Measurements from ENCODE around the gene CSF3R.

The CSF3R gene

DNA sequence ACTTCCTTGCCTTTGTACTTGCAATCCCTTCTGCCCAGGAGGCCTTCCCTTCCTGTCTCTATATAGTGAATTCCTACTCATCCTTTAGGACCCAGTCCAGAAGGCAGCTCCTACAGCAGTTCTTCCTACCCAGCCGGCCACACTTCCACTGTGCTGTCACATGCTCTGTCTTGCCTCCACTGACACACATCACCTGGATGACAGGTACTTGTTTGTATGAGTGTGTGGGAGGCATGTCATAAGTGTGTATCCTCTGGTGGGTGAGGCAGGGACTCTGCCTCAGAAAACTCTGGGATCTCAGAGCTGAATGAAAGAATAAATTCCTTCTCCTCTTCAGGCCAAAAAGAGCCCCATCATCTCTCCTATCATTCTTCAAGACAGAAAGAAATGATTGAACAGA, 27.3 kb downstream of the CSF3R start:
- H3K4me3 ChIP-seq (ENCODE audit: low read depth, low read length): no peak overlapping the region
- no peak for TF ChIP-seq CTCF (IDR thresholded peaks at IDR 0.05; ENCODE audit: borderline replicate concordance, insufficient read depth, low read depth, low read length)

DNA sequence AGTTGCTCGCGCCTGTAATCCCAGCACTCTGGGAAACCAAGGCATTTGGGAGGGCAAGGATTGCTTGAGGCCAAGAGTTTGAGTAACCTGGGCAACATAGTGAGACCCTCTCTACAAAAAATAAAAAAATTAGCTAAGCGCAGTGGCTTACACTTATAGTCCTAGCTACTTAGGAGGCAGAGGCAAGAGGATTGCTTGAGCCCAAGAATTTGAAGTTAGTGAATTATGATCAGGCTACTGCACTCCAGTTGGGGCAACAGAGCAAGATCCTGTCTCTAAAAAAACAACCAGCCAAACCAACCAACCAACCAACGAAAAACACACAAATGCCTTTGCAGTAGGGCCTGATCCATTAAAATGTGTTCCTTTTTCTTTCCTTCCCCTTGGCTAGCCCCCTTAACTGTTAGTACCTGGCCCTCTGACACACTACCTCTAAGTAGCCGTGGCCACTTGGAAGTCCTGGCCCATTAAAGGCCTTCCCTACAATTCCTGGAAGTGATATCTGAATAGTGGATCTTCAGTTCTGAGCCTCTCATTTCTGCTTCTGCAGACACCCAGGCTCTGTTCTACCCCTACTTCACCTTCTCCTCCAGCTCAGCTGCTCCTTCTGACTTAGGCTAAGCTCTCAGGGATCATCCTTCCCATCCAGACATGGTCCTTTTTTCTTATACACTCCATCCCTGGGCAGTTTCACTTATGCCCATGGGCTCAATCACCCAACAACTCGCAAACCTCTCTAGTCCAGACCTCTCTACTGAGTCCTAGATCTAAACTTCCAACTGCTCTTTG, 28.9 kb downstream of the CSF3R start:
- no peak for TF ChIP-seq CTCF (IDR thresholded peaks at IDR 0.05; ENCODE audit: borderline replicate concordance, insufficient read depth, low read depth, low read length)
- no peak overlapping the region for H3K4me3 ChIP-seq (ENCODE audit: low read depth, low read length)

DNA sequence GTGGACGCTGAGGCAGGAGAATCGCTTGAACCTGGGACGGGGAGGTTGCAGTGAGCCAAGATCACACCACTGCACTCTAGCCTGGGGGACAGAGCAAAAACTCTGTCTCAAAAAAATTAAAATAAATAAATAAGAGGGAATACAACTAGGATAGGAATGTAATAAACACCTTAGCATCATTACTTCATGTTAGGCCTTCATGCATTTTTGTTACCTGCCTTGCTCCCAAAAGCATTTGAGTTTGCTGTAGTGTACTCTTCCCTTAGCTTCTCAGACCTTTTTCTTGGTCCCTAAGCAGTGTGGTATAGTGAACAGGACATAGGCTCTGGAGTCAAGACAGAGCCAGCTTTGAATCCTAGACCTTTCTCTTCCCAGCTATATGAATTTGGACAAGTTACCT, 29.7 kb downstream of the CSF3R start:
- no peak for TF ChIP-seq CTCF (IDR thresholded peaks at IDR 0.05; ENCODE audit: borderline replicate concordance, insufficient read depth, low read depth, low read length)

GRCh38 chr1:36450919-36451305, 31.8 kb downstream of the CSF3R start:
- peak overlapping the region; percentile 85 for H3K4me3 ChIP-seq (ENCODE audit: low read depth, low read length)

More for the DNA sequence above, 29.7 kb downstream of the CSF3R start:
- no peak overlapping the region for H3K4me3 ChIP-seq (ENCODE audit: low read depth, low read length)

DNA sequence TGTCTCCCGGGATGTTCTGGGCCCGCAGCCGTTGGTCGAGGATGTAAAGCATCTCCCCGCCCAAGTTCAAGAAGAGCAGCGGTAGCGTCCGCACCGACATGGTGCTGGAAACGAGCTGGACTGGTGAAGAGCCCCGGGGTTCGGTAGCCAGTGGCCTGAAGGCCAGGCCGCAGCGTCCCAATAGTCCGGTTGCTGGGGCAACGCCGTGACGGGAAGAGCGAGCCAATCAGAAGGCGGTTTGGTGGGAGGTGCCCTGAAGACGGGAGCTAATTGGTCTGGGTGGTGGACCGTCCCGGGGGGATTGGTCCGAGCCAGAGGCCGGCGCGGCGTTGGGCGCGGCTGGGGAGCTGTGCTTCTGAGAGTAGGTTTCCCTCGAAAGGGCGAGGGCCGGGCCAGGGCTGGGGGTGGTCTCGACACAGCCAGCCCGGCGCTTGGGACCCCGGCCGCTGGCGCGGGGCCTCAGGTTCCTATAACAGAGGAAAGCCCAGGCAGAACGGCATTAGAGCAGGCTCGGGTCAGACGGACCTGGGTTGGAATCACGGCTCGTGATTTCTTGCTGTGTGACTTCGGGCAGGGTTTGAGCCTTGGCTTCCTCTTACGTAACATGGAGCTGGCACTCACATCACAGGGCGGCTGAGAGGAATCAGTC, 32.3 kb downstream of the CSF3R start, which contains the start of gene OSCP1:
OSCP1 (minus strand) TSS at position 182 of the 649 bp plus-strand sequence; CDS start at position 100, 82 bp downstream.
- peak within 1 kb of the TSS; percentile 85 for H3K4me3 ChIP-seq (ENCODE audit: low read depth, low read length)
- no peak for TF ChIP-seq CTCF (IDR thresholded peaks at IDR 0.05; ENCODE audit: borderline replicate concordance, insufficient read depth, low read depth, low read length)

More at GRCh38 chr1:36450919-36451305, 31.8 kb downstream of the CSF3R start:
- TF ChIP-seq CTCF (IDR thresholded peaks at IDR 0.05; ENCODE audit: borderline replicate concordance, insufficient read depth, low read depth, low read length): no peak

- no peak overlapping the region for H3K4me3 ChIP-seq (ENCODE audit: low read depth, low read length)
- TF ChIP-seq CTCF (IDR thresholded peaks at IDR 0.05; ENCODE audit: borderline replicate concordance, insufficient read depth, low read depth, low read length): no peak
Observed at GRCh38 chr1:36448530-36449056, 34.1 kb downstream of the CSF3R start.

All from GM12875 (cell line).